Left colon (tissue), 2 donors: Measurements from ENCODE around the gene RBM45. TPM values are rescaled to one million over a fixed set of nuclear protein-coding genes. Genes with fewer than 3 reads are reported as not detected.
A peak's percentile ranks its signal among the peaks of the same experiment; 100 is the strongest.
"Not testable (repeated sequence)": the region's sequence is repeated elsewhere in the genome, so short reads cannot be mapped to it uniquely, and the experiment has no call there.

ENCODE experiments used
- ATAC-seq: fragments of 200-7000 bp; cut with Tn5 transposase; one replicate; pipeline ENCODE4 v1.9.1; 2020; ENCODE audit warnings: mild to moderate bottlenecking, moderate library complexity
- DNase-seq, 2 donors: peaks; one replicate each; pipeline ENCODE4 v3.0.0-alpha.2; 2020
- intact Hi-C, 2 donors: fragments of 100-400 bp; cut with DNase I in 1 of 2; cut with micrococcal nuclease in 1 of 2; formaldehyde crosslinking; loops; one replicate each; pipeline versions ENCODE4 v1.11.2 to v1.14.0; 2022; cut with DNase I, micrococcal nuclease
- total RNA-seq, 2 donors: library from RNA; stranded (reverse); fragmentation: NEBNext Ultra II Directional; extraction: Animal tissue kit (Norgen Biotek cat#: 25700); gene quantifications; one replicate each; pipeline ENCODE4 v1.2.1, GENCODE V29; 2021
- donor health status: DM: no; HTN: no; CAD: no.
- donor health status: DM: yes; HTN: yes; CAD: no.

Gene RBM45
- total RNA-seq, 2 donors from 2014 or later = 12.9 to 15.9 TPM

DNA sequence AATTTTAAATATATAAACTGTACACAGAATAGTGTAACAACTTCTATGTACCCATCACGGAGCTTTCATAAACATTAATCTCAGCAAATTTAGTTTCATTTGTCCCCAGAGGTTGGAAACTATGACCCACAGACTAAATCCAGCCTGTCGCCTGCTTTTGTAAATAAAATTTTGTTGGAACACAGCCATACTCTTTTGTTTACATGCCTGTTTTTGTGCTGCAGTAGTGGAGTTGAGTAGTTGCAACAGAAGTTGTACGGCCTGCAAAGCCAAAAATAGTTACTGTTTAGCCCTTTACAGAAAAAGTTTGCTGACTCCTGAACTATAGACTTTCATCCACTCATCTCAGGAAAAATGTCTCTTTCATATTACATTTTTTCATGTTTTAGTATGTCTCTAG is 39.8 kb downstream of the RBM45 start:
- ATAC-seq (peak; percentile 47), DNase-seq (no peak)
- intact Hi-C loops = no loop called here

DNA sequence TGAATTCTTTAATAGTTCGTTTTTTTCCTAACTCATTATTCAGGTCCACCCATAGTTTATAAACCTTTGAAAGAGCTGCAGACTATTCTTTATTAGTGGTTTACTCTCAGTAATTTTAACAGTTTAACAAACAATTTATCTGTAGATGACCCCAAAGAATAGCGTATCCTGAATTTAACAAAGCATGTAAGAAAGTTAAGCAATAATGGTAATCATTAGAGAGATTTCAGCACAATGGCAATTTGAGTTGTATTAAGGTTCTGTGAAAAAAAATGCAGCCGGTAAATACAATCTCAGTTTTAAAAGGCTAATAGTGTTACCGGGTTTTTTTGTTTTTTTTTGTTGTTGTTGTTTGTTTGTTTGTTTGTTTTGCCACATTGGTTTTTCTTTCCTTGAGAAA is 40.3 kb downstream of the RBM45 start:
- ATAC-seq (no peak), DNase-seq (no peak)
- intact Hi-C loops = no loop called here

DNA sequence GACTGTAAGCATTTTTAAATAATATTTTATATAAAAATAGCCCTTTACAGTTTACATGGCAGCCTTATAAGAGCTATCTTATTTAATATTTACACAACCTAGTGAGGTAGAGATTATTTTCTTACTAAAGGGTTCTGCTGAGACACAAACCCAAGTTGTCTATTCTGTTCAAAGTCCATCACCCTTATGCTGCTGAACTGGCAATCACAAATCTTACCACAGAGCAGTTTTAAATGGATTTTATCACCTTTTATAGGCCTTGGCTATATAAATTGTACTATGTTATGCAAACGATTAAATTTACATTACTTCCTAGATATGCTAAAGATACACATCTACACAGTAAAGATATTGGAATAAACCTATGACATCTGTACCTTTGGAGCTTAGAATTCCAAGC is 40.7 kb downstream of the RBM45 start:
- no peak for DNase-seq
- ATAC-seq = peak; percentile 98
- intact Hi-C loops = no loop called here

DNA sequence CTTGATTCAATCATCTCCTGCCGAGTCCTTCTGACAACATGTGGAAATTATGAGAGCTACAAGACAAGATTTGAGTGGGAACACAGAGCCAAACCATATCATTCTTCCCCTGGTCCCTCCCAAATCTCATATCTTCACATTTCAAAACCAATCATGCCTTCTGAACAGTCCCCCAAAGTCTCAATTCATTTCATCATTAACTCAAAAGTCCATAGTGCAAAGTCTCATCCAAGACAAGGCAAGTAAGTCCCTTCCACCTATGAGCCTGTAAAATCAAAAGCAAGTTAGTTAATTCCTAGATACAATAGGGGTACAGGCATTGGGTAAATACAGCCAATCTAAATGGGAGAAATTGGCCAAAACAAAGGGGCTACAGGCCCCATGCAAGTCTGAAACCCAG is 41.6 kb downstream of the RBM45 start:
- ATAC-seq, intact Hi-C loops, DNase-seq: not testable (repeated sequence)

GRCh38 chr2:178155524-178155923 is 43.3 kb downstream of the RBM45 start:
- DNase-seq (no peak), ATAC-seq (no peak)
- intact Hi-C loops = no loop called here

GRCh38 chr2:178157574-178157973 is 45.3 kb downstream of the RBM45 start:
- intact Hi-C loops = no loop called here
- DNase-seq = no peak
- no peak for ATAC-seq

GRCh38 chr2:178159966-178160365 is 47.7 kb downstream of the RBM45 start:
- DNase-seq = no peak
- ATAC-seq = no peak
- intact Hi-C loops = no loop called here

GRCh38 chr2:178160601-178161000 is 48.4 kb downstream of the RBM45 start:
- intact Hi-C loops = no loop called here
- no peak for ATAC-seq
- no peak for DNase-seq

GRCh38 chr2:178163395-178163794 is 51.2 kb downstream of the RBM45 start:
- ATAC-seq (no peak), DNase-seq (no peak)
- intact Hi-C loops = no loop called here

DNA sequence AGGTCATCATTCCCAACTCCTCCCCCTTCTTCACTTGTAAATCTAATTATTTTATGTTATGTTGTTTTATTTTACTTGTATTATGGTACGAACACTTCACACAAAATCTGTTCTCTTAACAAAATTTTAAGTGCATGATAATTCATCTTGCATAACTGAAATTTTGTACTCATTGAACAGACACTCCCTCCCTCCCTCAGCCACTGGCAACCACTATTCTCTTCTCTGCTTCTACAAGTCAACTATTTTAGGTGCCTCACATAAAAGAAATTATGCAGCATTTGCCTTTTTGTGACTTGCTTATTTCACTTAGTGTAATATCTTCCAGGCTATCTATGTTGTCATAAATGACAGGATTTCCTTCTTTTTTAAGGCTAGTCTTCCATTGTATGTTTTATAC is 51.7 kb downstream of the RBM45 start:
- intact Hi-C loops = no loop called here
- DNase-seq = no peak
- no peak for ATAC-seq

DNA sequence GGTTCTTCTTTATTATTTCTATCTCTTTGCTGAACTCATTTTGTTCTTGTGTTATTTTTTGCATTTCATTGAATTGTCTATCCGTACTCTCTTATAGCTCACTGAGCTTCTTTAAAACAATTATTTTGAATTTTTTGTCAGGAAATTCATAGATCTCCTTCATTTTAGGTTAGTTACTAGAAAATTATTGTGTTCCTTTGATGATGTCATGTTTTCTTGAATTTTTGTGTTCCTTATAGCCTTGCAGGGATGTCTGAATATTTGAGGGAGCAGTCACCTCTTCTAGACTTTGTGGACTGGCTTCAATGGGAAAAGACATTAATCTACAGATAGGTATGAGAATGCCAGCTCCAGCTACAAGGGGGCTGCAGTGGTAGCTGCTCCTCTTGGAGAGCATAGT is 61.4 kb downstream of the RBM45 start:
- intact Hi-C loops = no loop called here
- ATAC-seq (no peak), DNase-seq (no peak)

GRCh38 chr2:178177066-178177679 is 64.9 kb downstream of the RBM45 start:
- ATAC-seq (no peak), DNase-seq (no peak)
- intact Hi-C loops = no loop called here

Other genes with a start within 250 kb of the RBM45 start
- 1 to 10 TPM; 1.8 to 1.9 TPM for gene PDE11A, start 39.7 kb upstream of the RBM45 start, total RNA-seq
- 1 to 10 TPM; 1.8 to 1.9 TPM for gene OSBPL6, start 82.1 kb downstream of the RBM45 start, total RNA-seq